CD14-positive monocyte (primary cell): ENCODE data around the gene POGZ. TPM values are rescaled to one million over a fixed set of nuclear protein-coding genes. Genes with fewer than 3 reads are reported as not detected.
"Not testable (repeated sequence)": the region's sequence is repeated elsewhere in the genome, so short reads cannot be mapped to it uniquely, and the experiment has no call there.

Experiments
- DNase-seq, 3 donors: peaks; one replicate each; pipeline ENCODE4 v3.0.0-alpha.2; 2011 to 2022
- H2AFZ ChIP-seq: 2 replicates; pipeline ENCODE4 v1.6.0; 2012; ENCODE audit warnings: mild to moderate bottlenecking, low read depth, low read length, inconsistent platforms; ENCODE audit not compliant: insufficient read depth, poor library complexity, severe bottlenecking
- H3K27ac ChIP-seq, 2 donors: 1 replicate in 1 of 2; 2 replicates in 1 of 2; pipeline ENCODE4 v1.5.1; 2012 to 2013; ENCODE audit warnings: low read length in 2 of 2, control low read depth in 1 of 2, inconsistent platforms in 1 of 2, low read depth in 1 of 2, mild to moderate bottlenecking in 1 of 2
- H3K27me3 ChIP-seq, 2 donors: one replicate each; pipeline versions ENCODE4 v1.6.0 to v1.6.1; 2011 to 2013; ENCODE audit warnings: low read length in 2 of 2; ENCODE audit not compliant: control insufficient read depth in 2 of 2, insufficient read depth in 2 of 2
- H3K36me3 ChIP-seq, 2 donors: replicated peaks in 1 of 2; 1 replicate in 1 of 2; 2 replicates in 1 of 2; pipeline versions ENCODE4 v1.5.1 to v1.6.1; 2012 to 2013; ENCODE audit warnings: low read length in 2 of 2, control low read depth in 1 of 2, inconsistent platforms in 1 of 2, mild to moderate bottlenecking in 1 of 2; ENCODE audit not compliant: insufficient read depth in 2 of 2, control insufficient read depth in 1 of 2
- H3K4me1 ChIP-seq, 2 donors: 1 replicate in 1 of 2; 2 replicates in 1 of 2; pipeline versions ENCODE4 v1.5.1 to v1.6.1; 2012 to 2013; ENCODE audit warnings: low read length in 2 of 2, control low read depth in 1 of 2, inconsistent platforms in 1 of 2, mild to moderate bottlenecking in 1 of 2, moderate library complexity in 1 of 2; ENCODE audit not compliant: insufficient read depth in 2 of 2, control insufficient read depth in 1 of 2
- H3K4me2 ChIP-seq: replicated peaks from 2 replicates; pipeline ENCODE3; 2012; ENCODE audit warnings: low read length, moderate library complexity, mild to moderate bottlenecking; ENCODE audit not compliant: poor library complexity, severe bottlenecking; ENCODE audit errors: extremely low read depth
- H3K4me3 ChIP-seq, 3 experiments: fragments of 200-600 bp in 1 of 3; sonication (generic) in 1 of 3; replicated peaks in 1 of 3; 1 replicate in 2 of 3; 2 replicates in 1 of 3; pipeline ENCODE4 v1.5.1; 2011 to 2013; ENCODE audit warnings: low read length in 3 of 3, mild to moderate bottlenecking in 3 of 3, control low read depth in 2 of 3, low read depth in 2 of 3, inconsistent platforms in 1 of 3, moderate library complexity in 1 of 3
- H3K79me2 ChIP-seq: 2 replicates; pipeline ENCODE4 v1.6.0; 2012; ENCODE audit warnings: mild to moderate bottlenecking, control low read depth, inconsistent platforms, low read length, moderate library complexity; ENCODE audit not compliant: insufficient read depth
- H3K9ac ChIP-seq: 2 replicates; pipeline ENCODE4 v1.6.0; 2017; ENCODE audit warnings: low read length, mild to moderate bottlenecking; ENCODE audit not compliant: insufficient read depth, poor library complexity, severe bottlenecking
- H3K9me3 ChIP-seq, 2 donors: replicated peaks in 1 of 2; 1 replicate in 1 of 2; 2 replicates in 1 of 2; pipeline versions ENCODE4 v1.5.1 to v1.6.1; 2012 to 2013; ENCODE audit warnings: low read length in 2 of 2, control low read depth in 1 of 2; ENCODE audit not compliant: control insufficient read depth in 1 of 2, insufficient read depth in 1 of 2
- H4K20me1 ChIP-seq: 2 replicates; pipeline ENCODE4 v1.6.0; 2012; ENCODE audit warnings: mild to moderate bottlenecking, low read length, control low read depth, moderate library complexity; ENCODE audit not compliant: insufficient read depth
- H3K27ac Mint-ChIP-seq, 7 donors: one replicate each; pipeline ENCODE4 v1.8.0; 2020; ENCODE audit warnings: mild to moderate bottlenecking in 7 of 7, mixed read lengths in 7 of 7, moderate library complexity in 6 of 7, inconsistent platforms in 2 of 7
- H3K27me3 Mint-ChIP-seq, 3 donors: one replicate each; pipeline ENCODE4 v1.8.0; 2021 to 2022; ENCODE audit warnings: low read depth in 3 of 3, mild to moderate bottlenecking in 3 of 3, mixed read lengths in 3 of 3, moderate library complexity in 3 of 3, inconsistent platforms in 1 of 3
- H3K36me3 Mint-ChIP-seq, 2 donors: one replicate each; pipeline ENCODE4 v1.8.0; 2020; ENCODE audit warnings: mixed read lengths in 2 of 2, inconsistent platforms in 1 of 2, mild to moderate bottlenecking in 1 of 2
- H3K4me1 Mint-ChIP-seq: one replicate; pipeline ENCODE4 v1.8.0; 2020; ENCODE audit warnings: mild to moderate bottlenecking, mixed read lengths
- H3K4me3 Mint-ChIP-seq, 2 donors: one replicate each; pipeline ENCODE4 v1.8.0; 2020; ENCODE audit warnings: mild to moderate bottlenecking in 2 of 2, mixed read lengths in 2 of 2, moderate library complexity in 1 of 2
- H3K9me3 Mint-ChIP-seq, 7 donors: one replicate each; pipeline ENCODE4 v1.8.0; 2020 to 2022; ENCODE audit warnings: mixed read lengths in 7 of 7, mild to moderate bottlenecking in 6 of 7, moderate library complexity in 6 of 7, inconsistent platforms in 2 of 7
- WGBS: methylation state at CpG from one replicate; pipeline ENCODE4 v1.1.5; 2013; ENCODE audit warnings: missing lambda C conversion rate; ENCODE audit not compliant: insufficient coverage; 5-methylcytosine and 5-hydroxymethylcytosine counted together
- intact Hi-C, 2 donors: fragments of 100-400 bp; cut with micrococcal nuclease; formaldehyde crosslinking; loops; one replicate each; pipeline versions ENCODE4 v1.15.0 to v1.15.1; 2023
- polyA plus RNA-seq, 3 donors: library from polyadenylated mRNA; depleted of rRNA in 1 of 3; unstranded in 2 of 3; stranded (reverse) in 1 of 3; fragments of 300-500 nt in 2 of 3; fragments of >200 nt in 1 of 3; fragmentation: Illumina TruSeq in 2 of 3; gene quantifications; 1 replicate in 2 of 3; 2 replicates in 1 of 3; pipeline ENCODE4 v1.2.3, GENCODE V29; 2012 to 2021
- TF ChIP-seq, protein P1 (sequence below): fragments of 200-600 bp; IDR thresholded peaks from one replicate; pipeline ENCODE4 v1.8.0; 2022; ENCODE audit warnings: antibody characterized with exemption, mild to moderate bottlenecking

POGZ gene
- polyA plus RNA-seq, 3 donors = 0.75 to 41.7 (median 1.8) TPM

DNA sequence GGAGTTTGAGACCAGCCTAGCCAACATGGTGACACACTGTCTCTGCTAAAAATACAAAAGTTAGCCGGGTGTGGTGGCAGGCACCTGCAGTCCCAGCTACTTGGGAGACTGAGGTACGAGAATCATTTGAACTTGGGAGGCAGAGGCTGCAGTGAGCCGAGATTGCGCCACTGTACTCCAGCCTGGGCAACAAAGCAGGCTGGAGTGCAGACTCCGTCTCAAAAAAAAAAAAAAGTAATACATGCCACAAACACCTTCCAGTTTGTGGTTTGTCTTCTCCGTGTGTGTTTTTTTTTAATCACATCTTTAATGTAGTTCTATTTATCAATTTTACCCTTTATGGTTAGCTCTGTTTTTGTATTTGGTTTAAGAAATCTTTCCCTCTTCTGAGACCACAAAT is 22.3 kb downstream of the POGZ start:
- TF ChIP-seq, protein P1, sequence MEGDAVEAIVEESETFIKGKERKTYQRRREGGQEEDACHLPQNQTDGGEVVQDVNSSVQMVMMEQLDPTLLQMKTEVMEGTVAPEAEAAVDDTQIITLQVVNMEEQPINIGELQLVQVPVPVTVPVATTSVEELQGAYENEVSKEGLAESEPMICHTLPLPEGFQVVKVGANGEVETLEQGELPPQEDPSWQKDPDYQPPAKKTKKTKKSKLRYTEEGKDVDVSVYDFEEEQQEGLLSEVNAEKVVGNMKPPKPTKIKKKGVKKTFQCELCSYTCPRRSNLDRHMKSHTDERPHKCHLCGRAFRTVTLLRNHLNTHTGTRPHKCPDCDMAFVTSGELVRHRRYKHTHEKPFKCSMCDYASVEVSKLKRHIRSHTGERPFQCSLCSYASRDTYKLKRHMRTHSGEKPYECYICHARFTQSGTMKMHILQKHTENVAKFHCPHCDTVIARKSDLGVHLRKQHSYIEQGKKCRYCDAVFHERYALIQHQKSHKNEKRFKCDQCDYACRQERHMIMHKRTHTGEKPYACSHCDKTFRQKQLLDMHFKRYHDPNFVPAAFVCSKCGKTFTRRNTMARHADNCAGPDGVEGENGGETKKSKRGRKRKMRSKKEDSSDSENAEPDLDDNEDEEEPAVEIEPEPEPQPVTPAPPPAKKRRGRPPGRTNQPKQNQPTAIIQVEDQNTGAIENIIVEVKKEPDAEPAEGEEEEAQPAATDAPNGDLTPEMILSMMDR = no peak
- Histone ChIP-seq H3K4me1 (no peaks in the 10 kb centered on the region), H3K36me3 (peaks cover 36 to 64% of the 10 kb centered on the region in 2 donors), H3K9ac (no peak overlapping the region), H3K79me2 (peaks cover 100% of the 10 kb centered on the region), H2AFZ (no peak overlapping the region), H3K4me3 (no peak overlapping the region), H4K20me1 (peaks cover 87% of the 10 kb centered on the region), H3K27ac (no peak overlapping the region), H3K9me3 (no peaks in the 10 kb centered on the region), H3K27me3 (no peaks in the 10 kb centered on the region), H3K4me2 (no peak overlapping the region)
- intact Hi-C loops = no loop called here
- peaks cover 9% of the 10 kb centered on the region for H3K4me1 Mint-ChIP-seq
- no peak for DNase-seq
- H3K27me3 Mint-ChIP-seq = peaks cover 0 to 2% (median 0%) of the 10 kb centered on the region in 3 donors
- WGBS = 89% methylated on average over 3 of the region's 6 CpGs
- peak overlapping the region in 2 of 7 donors; percentile 36 to 60 for H3K27ac Mint-ChIP-seq
- H3K9me3 Mint-ChIP-seq = no peaks in the 10 kb centered on the region
- H3K36me3 Mint-ChIP-seq = peaks cover 32 to 63% of the 10 kb centered on the region in 2 donors
- H3K4me3 Mint-ChIP-seq = no peak overlapping the region

GRCh38 chr1:151435174-151435573 is 24.1 kb downstream of the POGZ start:
- no peaks in the 10 kb centered on the region for H3K9me3 Mint-ChIP-seq

GRCh38 chr1:151433827-151434226 is 25.5 kb downstream of the POGZ start:
- WGBS = 93% methylated on average over 3 of the region's 5 CpGs
- DNase-seq, H3K4me3 Mint-ChIP-seq, H3K27me3 ChIP-seq, H3K27me3 Mint-ChIP-seq, H3K9ac ChIP-seq, intact Hi-C loops, H3K4me3 ChIP-seq, H2AFZ ChIP-seq, H3K4me1 Mint-ChIP-seq, H3K4me2 ChIP-seq, H3K27ac ChIP-seq, H3K9me3 Mint-ChIP-seq, H3K9me3 ChIP-seq, H3K4me1 ChIP-seq: not testable (repeated sequence)
- H3K79me2 ChIP-seq = peaks cover 90% of the 10 kb centered on the region
- H4K20me1 ChIP-seq = peaks cover 77% of the 10 kb centered on the region
- peaks cover 29 to 56% of the 10 kb centered on the region in 2 donors for H3K36me3 ChIP-seq
- Mint-ChIP-seq H3K36me3 (peaks cover 28 to 51% of the 10 kb centered on the region in 2 donors), H3K27ac (peak overlapping the region in 4 of 7 donors; percentile 30 to 79 (median 53))

More at GRCh38 chr1:151435174-151435573, 24.1 kb downstream of the POGZ start:
- no peaks in the 10 kb centered on the region for H3K27me3 ChIP-seq
- peak overlapping the region in 3 of 7 donors; percentile 36 to 79 (median 41) for H3K27ac Mint-ChIP-seq
- peaks cover 100% of the 10 kb centered on the region for H3K79me2 ChIP-seq
- no CpG with 5 or more reads among the region's 3 CpGs for WGBS
- H4K20me1 ChIP-seq = peaks cover 86% of the 10 kb centered on the region
- no peak overlapping the region for H3K4me2 ChIP-seq
- no peak for DNase-seq
- intact Hi-C loops = no loop called here
- H3K4me1 ChIP-seq = no peaks in the 10 kb centered on the region
- H3K9me3 ChIP-seq = no peaks in the 10 kb centered on the region
- peak overlapping the region in 1 of 2 donors; percentile 21 for H3K27ac ChIP-seq
- H3K36me3 Mint-ChIP-seq = peaks cover 22 to 48% of the 10 kb centered on the region in 2 donors
- no peak overlapping the region for H3K4me3 ChIP-seq
- H3K4me3 Mint-ChIP-seq = no peak overlapping the region
- peaks cover 0 to 2% (median 2%) of the 10 kb centered on the region in 3 donors for H3K27me3 Mint-ChIP-seq
- H3K4me1 Mint-ChIP-seq = peaks cover 9% of the 10 kb centered on the region
- TF ChIP-seq, protein P1 = no peak
- H2AFZ ChIP-seq = no peak overlapping the region
- H3K36me3 ChIP-seq = peaks cover 25 to 52% of the 10 kb centered on the region in 2 donors
- no peak overlapping the region for H3K9ac ChIP-seq
